ENCODE results near the gene ZNF407.

The ZNF407 gene

DNA sequence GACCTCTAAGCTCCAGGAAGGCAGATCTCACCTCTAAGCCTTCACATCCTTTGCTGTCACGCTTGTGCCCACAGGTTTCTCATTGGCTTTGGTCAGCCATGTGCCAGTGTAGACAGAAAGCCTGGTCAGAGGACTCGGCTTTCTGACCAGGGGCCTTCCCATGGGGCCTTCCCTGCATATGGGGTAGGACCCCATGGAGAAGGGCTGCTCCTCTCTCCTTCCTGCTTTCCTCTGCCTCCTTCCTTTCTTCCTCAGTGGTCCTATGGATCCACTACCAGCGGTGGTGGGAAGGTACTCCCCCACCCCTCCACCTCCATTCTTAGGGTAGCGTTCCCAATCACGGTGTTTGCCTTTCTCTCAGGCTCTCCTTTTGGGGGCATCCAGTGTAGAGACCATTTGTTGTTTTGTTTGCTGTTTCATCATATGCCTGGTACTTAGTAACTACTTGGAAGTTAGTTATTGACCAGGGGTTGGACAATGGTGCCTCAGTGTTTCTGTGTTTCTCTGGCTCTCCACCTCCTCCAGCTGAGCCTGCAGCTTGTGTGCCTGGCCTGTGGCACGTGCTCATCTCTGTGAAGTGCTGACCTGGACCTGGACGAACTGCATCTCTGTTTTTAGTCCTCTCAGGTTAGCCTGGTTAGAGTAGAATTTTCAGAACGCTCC is 71.6 kb downstream of the ZNF407 start:
- DNase-seq, result no peak

DNA sequence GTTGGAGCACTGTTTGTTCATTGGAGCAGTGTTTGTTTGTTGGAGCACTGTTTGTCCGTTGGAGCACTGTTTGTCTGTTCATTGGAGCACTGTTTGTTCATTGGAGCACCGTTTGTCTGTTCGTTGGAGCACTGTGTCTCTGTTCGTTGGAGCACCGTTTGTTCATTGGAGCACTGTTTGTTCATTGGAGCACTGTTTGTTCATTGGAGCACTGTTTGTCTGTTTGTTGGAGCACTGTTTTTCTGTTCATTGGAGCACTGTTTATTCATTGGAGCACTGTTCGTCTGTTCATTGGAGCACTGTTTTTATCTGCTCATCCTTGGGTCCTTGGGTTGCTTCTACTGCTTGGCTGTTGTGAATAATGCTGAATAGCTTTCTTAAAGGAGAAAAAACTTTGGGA is 74.7 kb downstream of the ZNF407 start:
- DNase-seq, result no peak

DNA sequence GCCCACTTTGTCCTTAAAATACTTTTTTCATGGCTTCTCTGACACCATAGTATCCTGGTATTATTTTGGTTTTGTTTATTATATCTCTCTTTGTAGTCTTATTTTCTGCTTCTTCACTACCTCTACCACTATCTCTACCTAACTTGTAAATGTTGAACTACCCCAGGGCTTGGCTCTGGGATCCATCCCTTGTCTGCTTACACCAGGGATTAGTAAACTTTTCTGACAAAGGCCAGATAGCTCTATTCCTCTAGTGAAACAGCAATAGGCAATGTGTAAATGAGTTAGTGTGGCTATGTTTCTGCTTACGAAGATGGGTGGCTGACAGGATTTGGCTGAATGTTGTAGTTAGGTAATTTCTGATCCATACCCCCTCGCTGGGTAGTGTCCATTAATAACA is 76.8 kb downstream of the ZNF407 start:
- DNase-seq, result no peak

DNA sequence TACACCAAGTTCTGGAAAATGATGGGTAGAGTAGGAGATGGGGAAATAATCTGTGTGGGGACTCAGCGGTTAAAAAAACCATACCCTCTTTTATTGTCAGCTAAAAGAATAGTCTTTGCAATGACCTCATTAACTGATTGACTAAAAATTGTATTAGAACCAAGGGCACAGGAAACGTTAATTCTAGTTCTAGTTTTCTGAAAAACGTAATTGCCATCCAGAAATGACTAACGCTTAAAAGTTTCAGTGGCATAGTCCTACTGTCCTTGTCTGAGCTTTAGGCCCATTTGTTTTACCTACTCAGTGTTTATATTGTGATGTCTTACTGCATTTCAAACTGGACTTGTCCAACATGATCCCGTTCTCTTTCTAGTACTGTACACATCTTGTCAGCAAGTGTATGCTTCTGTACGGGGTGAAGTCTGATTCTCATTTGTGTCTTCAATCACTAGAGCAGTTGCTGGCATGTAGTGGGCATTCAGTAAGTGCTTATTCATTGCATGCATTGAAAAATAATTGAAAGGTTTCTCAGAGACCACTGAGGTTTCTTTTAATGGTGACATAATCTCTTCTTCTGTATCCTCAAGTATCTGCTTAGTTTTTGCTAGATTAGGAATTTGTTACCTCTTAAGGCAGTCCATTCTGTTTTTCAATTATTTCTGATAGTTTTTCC is 81.5 kb downstream of the ZNF407 start:
- no peak for DNase-seq

DNA sequence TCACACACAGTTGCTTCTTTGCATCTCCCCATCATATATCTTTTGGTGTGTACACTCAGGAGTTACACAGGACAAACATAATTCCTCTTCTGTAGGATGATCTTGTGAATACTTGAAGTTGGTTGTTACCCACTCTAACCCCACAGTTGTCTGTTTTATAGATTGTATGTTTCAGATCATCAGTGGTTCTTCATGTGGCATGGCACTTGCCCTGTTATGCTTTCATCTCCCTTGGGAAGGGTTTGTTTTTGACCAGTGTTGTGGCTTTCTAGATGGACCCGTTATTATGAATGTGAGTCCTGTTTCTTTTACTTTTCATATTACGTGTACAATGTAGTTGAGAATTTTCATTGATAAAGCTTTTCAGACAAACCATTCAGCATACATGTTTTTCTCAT is 82.0 kb downstream of the ZNF407 start:
- no peak for DNase-seq

DNA sequence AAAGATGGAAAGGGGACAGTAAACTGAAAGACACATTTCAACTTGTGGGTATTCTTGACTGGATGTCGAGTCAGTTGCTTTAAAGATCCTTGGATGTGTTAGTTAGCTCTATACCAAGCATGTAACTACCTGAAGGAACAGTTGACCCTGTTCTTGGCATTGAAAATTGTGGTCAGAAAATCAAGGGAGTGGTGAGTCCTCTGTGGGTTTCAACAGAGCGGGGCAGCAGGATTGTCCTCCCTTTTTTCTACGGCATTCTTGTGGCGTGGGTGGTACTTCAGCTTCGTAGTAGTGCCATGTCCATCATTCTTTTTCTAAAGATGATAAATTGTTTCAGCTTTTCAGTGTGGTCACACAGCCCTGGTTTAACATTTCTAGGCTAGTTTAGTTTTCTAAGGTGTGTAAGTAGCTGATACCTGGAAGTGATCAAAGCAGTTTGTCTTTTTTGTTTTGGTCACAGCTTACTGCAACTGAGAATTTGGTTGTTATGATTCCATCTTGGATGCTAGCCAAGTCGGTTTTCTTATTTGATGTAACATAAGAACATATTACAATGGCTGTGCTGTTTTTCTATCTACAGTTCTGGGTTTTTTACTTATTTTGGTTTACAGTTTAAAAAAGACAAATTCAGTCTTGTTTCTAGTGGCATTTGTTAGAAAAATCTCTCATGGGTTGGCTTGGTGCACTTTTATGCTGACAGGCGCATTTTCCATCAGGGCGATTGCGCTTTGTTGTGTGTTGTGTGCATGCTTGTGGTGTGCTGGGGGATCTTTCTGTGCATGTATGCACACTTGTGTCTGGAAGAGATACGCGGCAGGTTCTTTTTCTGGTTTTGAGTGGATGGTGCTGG is 84.7 kb downstream of the ZNF407 start:
- no peak for DNase-seq

DNA sequence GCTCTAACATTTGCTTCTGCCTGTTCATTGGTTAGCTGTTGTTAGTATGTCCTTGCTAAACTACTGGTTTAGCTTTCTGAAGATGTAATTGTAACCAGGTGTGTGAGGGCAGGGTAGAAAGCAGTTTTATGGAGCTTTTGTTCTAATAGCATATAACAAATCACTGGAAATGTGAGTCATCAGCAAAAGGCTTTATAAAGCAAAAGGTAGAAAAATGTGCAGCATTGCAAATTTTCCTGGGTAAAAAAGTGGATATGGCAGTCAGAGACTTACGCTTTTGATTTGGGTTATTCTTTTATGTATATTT is 85.3 kb downstream of the ZNF407 start:
- no peak for DNase-seq

DNA sequence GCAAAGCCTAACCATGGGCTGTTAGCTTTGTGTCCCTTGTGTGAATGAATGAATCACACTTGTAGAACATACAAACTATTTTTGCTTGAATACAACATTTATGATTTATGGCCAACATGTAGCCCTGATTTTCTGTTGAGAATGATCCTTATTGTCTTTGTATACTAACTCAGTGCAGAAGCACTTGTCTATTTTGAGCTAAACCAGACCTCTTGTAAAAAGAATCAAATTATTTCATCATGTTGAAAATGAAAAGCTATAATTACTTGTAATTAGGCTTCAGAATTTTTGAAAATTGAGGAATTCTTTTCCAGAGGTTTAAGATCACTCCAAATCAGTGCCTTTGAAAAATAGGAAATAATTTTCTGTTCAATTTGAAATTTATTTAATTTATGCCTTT is 85.9 kb downstream of the ZNF407 start:
- DNase-seq, result no peak

DNA sequence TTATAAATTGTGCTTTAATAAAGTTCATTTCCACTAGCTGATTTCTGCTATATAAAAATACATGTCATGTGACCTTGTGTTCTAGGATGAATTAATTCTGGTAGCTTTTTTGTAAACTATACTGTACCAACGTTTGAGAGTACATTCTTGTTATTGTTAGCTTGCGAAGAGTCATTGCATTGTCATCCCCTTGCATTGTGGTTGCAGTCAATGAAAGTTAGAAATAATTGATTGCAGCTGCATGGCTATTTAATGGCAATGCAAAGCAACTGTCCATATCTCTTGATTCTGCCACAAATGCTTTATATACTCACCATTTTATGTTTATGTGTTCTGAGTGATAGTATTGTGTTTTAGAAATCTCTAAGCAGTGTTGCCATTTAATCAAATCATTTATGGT is 91.6 kb downstream of the ZNF407 start:
- DNase-seq, result no peak

DNA sequence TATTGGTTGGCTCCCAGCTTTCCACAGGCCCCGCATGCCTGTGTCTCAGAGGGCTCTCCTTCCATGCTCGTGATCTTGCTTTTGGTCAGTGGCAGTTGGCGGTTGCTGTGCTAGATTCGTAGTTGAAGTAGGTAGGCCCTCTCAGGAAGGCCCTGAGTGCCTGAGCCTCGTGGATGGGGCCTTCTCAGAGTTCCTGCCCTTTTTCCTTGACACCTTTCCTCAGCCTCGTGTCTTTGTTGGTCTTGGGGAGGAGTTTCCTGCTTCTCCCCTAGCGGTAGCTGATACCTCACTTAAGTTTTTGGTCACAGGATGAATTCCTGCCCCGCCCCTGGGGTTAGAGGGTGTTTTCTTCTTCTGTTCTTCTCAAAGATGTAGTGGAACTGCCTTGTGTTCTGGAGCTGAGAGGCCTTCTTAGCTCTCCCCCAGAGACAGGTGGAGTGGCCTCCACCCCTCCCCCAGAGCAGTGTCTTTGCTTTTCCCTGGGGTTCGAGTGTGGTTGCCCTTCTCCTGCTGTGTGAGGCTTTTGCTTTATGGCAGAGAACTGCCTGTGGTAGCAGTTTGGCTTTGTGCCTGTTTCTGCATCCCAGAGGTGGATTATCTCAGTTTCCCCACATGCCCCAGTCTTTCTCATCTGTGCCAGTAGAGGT is 94.8 kb downstream of the ZNF407 start:
- DNase-seq, result no peak

DNA sequence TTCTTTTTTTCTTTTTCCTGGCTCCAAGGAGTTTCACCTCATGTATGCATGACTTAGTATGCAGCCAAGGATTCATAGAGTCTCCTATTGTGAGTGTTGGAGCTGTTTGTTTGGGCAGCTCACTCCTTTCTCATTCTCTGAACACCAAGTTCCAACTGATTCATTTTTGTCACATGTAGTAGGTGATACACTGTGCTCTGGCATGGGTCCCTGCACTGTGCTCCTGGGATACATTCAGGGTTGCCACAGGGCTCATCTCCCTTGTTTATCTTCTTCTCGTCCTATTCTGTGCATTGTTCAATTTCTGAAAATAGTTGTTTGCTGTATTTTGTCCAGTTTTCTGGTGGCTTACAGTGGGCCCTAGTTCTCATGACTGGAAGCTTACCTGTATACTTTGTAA is 96.8 kb downstream of the ZNF407 start:
- DNase-seq, result no peak

DNA sequence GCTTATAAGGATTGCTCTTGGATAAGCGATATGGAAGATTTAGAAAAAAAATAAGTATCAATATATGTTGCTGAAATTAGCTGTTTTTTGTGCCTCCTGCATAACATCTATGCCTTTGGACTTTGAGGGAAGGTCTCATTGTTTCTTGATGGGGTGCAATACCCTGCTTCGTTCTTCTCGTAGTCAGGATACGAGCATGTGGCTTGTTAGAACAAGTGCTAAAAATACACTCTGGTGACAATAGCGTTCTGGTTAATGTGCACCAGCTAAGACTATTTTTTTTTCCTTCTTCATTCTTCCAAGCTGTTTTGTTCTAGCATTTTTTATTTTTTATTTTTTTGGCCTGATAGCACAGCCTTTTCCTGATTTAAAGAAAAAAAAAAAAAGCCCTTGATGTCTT is 97.5 kb downstream of the ZNF407 start:
- no peak for DNase-seq

DNA sequence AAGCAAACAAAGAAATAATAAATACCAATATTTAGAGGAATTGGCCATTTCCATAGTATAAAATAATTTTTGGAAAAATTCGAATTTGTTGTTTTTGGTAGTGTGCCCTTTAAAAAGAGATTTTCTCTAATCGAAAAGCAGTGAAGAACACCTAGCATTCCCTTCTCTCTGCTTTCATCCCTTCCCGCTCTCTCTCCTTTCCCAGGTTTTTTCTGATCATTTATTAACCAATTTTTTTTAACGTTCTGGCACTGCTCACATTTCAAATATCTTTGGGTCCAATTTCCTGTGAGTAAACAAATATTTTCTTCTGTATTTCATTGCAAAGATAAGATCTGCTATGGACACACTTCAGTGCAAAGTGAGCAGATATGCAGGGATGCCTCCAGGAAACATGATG is 101.2 kb downstream of the ZNF407 start:
- DNase-seq, result no peak

DNA sequence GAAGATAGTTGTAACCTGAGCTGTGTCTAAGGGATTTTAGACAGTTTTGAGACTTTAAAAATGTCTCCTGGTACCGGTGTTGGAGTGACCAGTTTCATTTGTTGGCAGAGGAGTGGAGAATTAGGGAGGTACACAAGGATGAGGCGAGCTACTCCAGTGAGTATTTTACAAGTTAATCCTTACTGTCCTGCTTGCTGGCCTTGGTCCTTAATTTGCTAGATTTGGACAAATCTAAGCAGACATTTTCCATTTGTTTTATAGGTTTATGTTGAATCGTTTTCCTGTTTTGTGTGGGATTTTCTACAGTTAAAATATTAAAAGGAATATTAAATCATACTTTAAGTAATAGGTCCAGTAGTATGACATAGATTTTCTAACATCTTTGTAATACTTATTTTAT is 101.8 kb downstream of the ZNF407 start:
- DNase-seq, result no peak

DNA sequence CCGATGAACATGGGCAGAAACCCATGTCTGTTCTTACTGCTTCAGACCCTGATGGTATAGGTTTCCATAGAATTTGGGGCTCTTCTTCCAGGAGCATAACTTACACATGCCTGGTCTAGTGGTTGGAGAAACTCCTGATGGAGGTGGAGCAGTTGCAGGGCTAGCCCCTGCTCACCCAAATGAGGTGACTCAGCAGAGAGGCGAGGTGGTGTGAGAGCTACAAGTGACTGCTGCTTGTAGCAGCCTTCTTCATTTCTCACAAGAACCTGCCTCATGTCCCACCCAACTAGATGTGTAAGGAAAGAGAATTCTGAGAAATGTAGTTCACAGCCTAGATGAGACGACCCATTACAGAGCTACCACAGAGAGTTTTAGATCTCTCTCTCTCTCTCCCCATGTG is 105.3 kb downstream of the ZNF407 start:
- DNase-seq, result no peak

DNA sequence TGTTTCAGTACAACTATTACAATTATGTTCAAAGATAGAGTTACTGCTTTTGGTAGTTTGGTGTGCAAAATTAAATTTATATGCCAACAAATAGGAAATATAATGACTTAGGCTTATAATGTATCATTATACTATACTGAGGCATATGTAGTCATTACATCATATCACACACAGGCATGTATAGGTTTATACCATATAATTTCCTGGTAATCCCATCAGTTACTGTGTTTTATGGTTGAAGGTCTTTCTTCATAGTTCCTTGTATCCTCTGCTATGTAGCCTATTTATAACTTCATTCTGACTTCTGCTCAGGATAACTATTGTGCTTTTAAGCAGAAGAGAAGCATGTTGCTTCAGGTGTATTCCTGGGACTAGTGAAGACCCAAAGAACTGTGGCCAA is 110.5 kb downstream of the ZNF407 start:
- DNase-seq, result no peak

DNA sequence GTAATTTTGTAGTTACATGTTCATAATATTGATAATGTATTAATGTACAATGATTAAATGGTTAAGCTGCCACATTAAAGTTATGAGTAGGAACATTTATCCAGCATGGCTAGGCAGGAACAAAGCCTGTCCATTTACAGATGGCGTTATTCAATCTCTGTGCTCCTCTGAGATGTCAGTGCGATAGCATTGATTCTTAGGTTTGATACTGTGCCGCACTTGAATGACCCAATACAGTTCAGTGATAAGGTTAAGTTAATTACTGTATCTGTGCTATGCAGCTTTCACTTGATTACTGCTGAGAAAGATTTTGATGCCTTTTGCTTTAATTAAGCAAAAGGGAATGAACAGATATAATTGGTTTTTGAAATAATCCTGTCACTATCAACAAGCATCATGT is 111.8 kb downstream of the ZNF407 start:
- no peak for DNase-seq

DNA sequence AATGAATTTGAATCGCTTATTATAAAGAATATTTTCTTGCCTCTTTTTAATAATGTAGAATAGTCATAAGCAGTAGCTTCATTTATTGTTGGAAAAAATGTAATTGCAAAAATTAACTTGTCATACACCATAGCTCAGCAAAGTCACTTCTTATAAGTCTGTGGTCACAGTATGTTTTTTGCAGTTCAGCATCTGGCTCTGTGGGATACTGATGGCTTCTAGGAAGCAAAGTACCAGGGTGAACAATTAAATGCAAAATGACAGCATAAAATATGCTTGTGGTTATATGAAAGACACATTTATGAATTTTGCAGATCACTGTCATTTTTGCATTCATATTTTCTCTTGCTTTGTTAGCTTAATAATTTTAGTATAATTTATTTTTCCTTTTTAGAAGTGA is 116.5 kb downstream of the ZNF407 start:
- DNase-seq, result no peak

DNA sequence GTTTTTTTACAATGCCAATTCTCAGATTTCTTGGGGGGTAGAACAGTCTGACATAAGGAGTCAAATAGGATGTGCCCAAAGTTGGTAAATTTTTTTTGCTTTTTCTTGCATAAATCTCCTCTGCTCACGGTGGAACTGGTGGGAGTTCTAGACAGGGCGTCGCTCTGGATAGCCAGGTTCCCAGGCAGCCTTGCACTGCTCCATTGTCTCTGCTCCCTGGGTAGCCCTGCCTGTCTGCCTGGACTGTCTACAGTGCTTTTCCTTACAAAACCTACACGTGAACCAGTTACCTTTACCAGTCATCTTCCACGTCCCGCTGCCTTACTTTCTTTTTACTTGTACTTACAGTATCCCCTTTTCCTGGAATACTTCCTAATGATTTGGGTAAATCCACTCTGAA is 117.1 kb downstream of the ZNF407 start:
- peak in 3 of 58 donors; percentile 5 to 15 (median 6) for DNase-seq

DNA sequence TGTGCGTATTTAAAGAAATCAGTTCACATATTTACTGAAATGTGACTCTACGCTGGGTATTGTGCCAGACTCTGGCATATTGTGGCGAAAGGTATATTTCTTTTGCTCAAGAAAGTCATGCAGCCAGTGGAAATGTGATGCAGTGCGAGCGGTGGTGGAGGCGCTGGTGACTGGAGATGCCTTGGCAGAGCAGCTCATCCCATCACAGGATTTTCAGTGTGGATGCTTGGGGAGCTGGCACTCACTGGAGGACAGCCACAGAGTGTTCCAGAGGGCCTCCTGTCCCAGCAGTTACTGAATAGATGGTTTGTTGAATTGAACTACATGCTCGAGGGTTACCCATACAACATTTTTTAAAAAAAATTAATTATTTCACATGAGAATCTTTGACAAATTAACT is 117.6 kb downstream of the ZNF407 start:
- peak in 38 of 58 donors; percentile 1 to 77 (median 25) for DNase-seq

DNA sequence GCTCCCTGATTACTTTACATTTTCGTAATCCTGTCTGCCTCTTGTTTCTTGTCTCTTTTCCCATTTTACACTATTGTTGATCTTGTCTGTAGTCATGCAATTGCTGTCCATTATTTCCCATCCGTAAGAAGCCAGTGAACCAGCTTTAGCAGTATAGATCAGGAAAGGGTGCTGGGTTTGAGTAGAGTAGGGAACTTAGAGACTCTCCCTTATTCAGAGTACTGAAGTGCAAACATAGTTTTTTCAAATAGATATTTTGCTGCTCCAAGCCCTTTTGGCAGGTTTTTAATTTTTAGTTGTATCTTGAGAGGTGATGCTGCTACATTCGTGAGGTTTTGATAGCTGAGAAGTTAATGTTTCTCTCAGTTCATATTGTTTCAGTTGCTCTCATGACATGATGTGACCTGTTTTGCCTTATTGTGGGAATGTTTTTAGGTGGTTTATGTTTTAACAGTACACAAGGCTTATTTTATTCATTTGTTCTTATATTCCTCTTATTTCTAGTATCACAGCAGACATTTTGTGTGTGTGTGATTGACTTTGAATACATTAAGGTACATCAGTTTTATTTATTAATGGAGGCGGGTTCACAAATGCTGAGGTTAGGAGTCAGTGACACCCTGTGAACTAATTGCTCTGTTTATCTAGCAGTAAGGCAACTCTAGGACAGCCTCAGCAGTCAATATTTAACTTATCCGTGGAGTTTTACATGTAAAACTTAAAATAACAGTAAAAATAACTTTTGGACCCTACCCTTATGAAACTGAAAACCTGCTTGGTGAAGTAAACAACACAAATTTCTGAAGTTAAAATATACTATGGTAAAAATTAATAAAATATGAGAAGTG is 118.4 kb downstream of the ZNF407 start:
- no peak for DNase-seq

Data from anterior cingulate cortex (tissue), 58 donors.